NCI-H526 (cell line): ENCODE measurements around the gene FXYD6.

ENCODE experiments used
- DNase-seq, 2 experiments: peaks; one replicate each; lab custom pipeline; 2025; lab: John Stamatoyannopoulos, UW

Gene FXYD6

GRCh38 chr11:117843666-117844484 is 32.6 kb downstream of the FXYD6 start:
- DNase-seq: peak; percentile 56 to 94

DNA sequence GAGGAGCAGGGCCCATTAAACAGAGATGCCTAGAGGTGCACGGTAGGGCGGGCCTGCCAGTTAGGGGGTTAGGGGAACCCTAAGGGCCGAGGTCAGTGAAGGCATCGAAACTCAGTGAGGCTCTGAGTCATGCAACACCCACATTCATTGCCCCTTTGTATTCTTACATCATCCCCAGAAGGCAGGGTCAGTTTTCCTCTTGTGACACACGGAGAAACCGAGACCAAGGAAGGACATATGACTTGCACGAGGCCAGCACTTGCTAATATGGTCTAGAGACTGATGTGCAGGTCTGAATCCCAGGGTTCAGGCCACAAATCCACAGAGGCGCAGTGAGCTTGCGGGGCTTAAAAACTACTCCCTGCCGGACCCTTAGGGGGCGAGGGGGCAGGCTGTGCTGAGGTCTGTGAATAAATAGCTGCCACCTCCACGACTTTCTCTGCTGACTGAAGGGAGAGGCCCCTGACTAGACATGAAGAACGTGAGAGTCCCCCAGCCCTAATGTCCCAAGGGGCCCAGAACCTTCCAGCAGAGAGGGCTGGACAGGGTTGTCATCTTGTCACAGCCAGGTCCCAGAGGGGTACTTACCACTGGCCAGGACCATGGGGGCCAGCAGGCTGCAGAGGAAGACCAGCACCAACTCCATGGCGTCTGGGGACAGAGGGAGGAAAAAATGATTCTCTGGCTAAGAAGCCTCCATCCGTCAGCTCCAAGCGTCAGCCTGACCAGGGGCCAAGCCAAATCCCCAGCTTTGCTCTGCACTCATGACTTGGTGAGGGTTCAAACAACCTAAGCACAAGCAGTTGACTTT is 34.1 kb downstream of the FXYD6 start:
- no peak for DNase-seq

- no peak for DNase-seq
Observed at GRCh38 chr11:117841551-117842031, 34.9 kb downstream of the FXYD6 start.

GRCh38 chr11:117840881-117841550 is 35.4 kb downstream of the FXYD6 start:
- no peak for DNase-seq

DNA sequence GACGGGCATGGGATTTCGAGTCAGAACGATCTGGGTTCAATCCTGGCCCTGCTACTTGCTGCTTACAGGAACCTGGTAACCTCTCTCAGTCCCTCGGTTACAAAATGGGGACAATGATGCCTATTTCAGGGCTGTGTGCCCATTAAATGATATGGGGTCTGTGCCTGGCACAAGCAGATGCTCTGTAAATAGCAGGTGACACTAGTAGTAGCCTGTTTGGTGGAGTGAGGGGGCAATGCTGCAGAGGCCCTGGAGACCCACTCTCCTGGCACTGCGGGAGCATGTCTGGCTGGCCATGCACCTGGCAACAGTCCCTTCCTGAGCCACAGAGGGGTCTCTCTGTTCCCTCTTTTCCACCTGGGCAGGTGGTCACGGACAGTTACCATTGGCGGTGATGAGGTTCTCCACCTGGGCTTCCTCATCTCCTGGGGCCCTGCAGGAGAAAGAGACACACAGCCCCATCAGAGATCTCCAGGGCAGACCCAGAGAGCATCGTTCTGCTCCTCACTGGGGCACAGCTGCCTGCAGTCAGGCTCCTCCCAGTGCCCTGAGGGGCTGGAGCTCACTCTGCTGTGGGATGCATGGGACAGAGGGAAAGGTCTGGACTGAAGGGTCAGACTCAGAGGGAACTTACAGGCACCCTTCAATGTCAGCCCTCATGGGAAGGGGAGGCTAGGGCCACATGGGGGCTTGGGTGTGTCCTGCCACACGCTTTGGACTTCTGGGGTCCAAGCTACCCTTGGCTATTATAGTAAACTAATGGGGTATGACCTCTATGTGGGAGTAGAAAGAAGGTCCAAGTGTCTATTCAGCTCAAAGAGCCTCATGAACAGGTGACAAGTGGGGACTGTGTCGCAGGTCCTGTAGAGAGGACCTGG is 36.3 kb downstream of the FXYD6 start:
- DNase-seq: no peak

DNA sequence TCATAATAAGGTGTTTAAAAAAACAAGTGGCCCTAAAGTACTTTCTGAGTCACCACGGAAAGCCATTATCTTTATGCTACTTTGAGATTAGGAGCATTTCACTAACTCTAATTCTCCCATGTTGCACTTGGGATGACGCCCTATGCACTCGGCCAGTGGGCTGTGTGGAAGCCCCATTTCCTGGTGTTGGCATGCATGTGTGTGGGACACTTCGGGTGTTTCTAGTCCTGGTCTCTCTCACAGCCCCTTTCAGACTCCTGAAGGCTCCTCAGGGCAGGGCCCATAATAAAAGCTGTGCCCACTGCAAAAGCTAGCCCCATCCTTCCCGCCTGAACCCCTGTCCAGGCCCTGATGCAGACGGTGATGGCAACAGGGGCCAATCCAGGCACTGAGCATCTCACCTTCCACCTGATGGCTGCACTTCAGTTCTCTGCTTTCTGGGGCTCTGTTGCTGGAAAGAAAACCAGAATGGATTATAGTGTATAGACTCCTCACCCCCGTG is 37.0 kb downstream of the FXYD6 start:
- DNase-seq: no peak

DNA sequence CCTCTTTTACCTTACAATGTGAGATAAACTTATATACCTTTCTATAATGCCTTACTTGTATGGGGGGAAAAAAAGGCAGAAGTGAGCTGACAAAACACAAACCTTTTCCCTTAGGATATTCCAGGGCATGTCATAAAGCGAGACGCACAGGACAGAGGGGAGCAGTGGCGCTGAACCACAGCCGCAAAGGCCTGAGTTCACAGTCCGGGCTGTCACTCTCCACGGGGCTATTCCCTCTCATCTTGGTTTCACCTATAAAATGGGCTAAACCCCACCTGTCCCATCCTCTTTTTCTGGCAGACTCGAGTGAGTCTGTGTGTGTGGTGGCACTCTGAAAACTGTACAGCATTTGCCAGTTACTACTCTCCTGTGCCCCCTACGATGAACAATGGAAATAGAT is 37.6 kb downstream of the FXYD6 start:
- DNase-seq: no peak

DNA sequence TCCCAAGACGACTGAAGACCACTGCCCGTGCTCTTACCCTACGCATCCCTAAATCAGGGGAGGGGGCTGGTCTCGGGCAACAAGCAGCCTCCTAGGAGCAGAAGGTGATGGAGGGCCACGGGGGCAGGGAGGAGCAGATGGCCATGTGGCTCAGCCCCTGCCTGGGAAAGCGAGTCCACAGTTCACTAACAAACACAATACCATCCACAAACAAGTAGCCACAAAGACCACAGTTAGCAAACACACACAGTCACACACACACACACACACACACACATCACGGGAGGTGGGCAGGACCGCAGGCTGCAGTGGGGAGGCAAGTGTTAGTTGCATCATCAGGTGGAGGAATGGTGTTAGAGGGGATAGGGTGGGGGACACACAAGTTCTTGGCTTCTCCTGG is 38.7 kb downstream of the FXYD6 start:
- DNase-seq: no peak

DNA sequence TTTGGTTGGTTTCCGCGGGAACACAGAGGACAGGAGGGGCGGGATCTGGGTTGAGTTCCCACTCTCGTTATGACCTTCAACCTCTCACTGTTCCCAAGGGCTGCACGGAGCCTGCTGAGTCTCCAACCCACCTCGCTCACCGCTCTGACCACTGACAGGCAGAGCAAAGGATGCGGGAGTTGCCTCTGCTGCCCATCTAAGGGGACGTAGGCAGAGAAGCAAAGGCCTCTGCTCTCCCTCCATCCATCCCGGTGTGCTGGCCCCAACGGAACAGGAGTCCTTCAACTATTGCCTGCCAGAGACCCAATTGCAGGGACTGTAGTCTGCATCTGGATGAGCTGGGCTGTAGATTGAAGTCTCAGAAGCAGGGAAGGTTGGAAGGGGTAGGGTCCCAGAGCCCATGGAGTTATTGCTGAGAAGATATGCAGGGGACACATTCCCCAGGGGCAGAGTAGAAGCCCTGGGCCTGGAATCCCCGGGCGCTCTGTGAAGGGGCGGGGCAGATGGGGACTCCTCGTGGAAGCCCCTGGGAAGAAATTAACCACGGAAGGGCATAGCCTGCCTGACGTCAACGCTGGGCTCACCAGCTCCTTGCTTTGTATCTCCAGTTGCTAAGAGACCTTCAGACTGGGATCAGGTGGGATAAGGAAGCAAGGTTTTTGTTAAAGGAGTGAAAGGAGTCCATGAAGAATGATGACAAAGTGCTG is 39.2 kb downstream of the FXYD6 start:
- no peak for DNase-seq

DNA sequence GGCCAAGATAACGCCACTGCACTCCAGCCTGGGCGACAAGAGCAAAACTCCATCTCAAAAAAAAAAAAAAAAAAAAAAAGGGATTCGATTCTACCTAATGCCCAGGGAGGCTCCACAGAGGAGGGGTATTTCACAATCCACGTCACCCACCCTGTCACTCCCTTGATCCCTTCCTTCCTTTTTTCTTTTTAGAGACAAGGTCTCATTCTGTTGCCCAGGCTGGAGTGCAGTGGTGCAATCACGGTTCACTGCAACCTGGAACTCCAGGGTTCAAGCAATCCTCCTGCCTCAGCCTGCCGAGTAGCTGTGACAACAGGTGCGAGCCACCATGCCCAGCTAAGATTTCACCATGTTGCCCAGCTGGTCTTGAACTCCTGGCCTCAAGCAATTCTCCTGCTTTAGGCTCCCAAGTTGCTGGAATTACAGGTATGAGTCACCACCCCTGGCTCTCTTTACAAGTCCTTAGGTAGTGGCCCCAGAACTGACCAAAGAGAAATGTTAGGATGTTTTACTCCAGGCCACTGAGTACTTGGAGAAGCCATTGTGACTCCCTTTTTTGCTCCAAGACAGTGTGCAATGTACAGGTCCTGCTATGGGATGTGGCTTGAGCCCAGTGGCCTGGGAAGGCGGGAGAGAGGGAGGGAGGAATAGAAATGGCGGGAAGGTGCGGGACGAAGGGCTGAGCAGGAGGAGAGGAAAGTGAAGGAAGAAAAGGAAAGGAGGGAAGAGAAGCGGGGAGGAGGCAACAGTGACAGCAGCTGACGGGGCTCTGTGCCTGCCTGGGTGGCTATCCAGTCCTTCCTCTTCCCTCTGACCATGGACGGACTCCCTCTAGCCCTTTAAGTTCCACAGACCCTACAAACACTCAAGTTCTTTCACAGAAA is 40.1 kb downstream of the FXYD6 start:
- no peak for DNase-seq

GRCh38 chr11:117835576-117835975 is 40.9 kb downstream of the FXYD6 start:
- DNase-seq: no peak

DNA sequence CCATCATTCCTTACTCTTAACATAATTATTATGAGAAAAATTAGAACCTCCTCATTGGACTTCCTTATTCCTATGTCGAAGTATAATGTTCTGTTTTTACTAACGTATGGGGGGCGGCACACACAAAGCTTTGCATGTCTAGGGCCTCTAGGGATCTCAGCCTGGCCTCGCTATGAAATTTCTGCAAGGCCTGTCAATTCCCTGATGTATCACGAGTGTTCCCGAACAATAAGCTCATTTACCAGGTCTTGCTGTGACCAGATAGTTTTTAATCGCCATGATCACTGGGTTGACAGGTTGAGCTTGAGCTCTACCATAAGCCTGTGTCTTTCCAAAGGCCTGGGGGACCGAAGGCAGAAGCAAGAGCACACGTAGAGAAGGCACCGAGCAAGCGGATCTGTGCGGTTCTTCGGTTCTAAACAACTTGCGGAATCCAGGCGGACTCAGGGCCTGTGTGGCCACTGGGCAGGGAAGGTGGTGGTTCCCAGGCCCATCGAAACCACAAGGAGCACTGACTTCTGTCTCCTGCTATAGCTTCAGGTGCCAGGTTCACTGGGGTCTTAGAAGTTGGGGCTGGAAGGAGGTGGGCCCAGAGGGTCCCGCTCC is 41.5 kb downstream of the FXYD6 start:
- DNase-seq: peak; percentile 82 to 86

DNA sequence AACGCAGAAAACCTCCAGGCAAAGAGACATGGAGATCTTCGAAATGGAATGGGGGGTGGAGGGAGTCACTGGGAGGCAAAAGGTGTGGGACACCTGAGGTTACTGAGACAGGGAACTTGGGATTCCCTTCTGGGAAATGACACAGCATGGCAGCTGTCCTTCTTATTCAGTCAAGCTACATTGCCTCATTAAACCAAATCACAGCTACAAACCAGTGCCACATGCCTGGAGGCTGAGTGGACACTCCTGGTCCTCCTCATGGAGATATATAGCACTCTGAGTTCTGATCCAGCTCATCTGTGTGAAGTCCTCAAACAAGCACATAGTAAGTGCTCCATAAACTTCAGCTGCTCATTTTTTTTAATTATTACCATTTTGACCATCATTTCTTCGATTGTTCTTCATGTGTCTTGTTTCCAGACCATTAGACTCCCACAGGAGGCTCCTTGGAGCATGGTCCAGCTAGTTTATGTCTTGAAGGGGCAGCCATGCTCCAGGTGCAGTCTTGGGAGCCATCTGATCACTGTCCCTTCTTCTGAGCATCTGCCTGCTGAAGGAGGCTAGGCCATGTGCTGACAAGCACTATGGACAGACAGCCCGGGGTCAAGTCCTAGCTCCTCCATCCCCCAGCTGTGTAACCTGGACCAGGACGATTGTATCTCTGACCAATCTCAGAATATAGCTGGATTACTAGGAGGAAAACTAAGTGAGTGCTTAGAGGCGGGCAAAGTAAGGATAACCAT is 42.2 kb downstream of the FXYD6 start:
- no peak for DNase-seq

GRCh38 chr11:117833401-117833891 is 43.0 kb downstream of the FXYD6 start:
- peak; percentile 76 to 95 for DNase-seq

DNA sequence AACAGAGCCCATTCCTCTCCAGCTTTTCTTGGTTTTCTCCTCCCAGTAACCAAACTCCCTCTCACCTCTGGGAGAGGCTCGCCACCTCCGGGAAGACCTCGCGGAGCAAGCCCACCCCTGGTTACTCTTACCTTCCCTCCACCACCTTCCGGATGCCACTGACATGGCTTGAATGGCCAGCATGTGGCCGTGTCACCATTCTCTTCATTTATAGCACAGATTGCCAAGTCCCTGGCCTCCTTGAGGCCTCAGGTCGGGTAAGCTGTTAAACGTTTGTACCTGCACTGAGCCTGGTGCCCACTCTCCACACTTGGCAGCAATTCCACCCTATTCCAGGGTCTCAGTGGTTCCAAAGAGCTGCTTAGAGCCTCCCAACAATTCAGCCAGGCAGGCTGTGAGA is 43.9 kb downstream of the FXYD6 start:
- DNase-seq: no peak

DNA sequence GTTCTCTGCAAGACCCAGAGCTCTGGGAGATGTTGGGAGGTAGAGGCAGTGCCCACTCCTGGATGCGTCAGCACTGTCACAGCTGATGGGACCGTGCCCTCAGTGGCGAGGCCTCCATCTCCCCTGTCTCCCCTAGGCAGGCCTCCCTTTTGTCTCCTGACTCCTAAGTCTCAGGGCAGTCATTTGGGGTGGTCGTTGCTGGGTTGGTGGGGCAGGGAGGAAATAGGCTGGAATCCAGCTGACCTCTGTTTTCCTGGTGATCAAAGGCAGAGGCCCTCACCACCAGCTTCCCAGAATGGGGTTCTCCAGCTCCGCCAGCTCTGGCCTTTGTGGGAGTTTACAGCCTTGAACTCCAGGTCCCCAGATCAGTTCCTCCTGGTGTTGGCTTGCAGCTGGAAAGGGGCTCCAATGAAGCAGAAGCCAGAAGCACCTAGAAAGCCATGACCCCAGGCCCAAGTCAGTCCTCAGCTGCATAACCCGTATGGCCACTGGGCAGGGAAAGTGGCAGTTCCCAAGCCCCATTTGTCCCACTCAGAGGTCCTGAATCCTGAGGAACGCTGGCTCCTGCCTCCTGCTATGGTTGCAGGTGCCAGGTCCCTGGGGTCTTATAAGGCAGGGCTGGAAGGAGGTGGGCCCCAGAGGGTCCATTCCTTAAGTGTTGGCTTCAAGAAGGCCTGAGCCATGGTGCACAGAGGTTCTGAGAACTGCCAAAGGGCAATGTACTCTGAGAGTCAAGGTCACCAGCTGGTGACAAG is 44.6 kb downstream of the FXYD6 start:
- DNase-seq: no peak

GRCh38 chr11:117830674-117831351 is 45.6 kb downstream of the FXYD6 start:
- DNase-seq: no peak
